ENCODE data around the gene PIGC.

Gene PIGC

GRCh38 chr1:172429331-172430127 is 14.3 kb downstream of the PIGC start:
- no peak for DNase-seq (ENCODE audit: low read depth)

- DNase-seq (ENCODE audit: low read depth): no peak
These were observed 16.7 kb downstream of the PIGC start for GRCh38 chr1:172427191-172427590.

GRCh38 chr1:172425339-172425738 is 18.5 kb downstream of the PIGC start:
- DNase-seq (ENCODE audit: low read depth): no peak

GRCh38 chr1:172423336-172423735 is 20.5 kb downstream of the PIGC start:
- DNase-seq (ENCODE audit: low read depth): no peak

GRCh38 chr1:172421974-172422604 is 21.8 kb downstream of the PIGC start:
- DNase-seq (ENCODE audit: low read depth): no peak

- DNase-seq (ENCODE audit: low read depth): no peak
These were observed 23.5 kb downstream of the PIGC start, which contains the start of gene C1orf105 for GRCh38 chr1:172420385-172420784. Gene C1orf105 (plus strand): TSS chr1:172420685. CDS start chr1:172420886, 201 bp downstream.

GRCh38 chr1:172417557-172417956 is 26.3 kb downstream of the PIGC start:
- DNase-seq (ENCODE audit: low read depth): no peak

- no peak for DNase-seq (ENCODE audit: low read depth)
These were observed 27.3 kb downstream of the PIGC start for GRCh38 chr1:172416496-172417035.

GRCh38 chr1:172414331-172414730 is 29.5 kb downstream of the PIGC start:
- DNase-seq (ENCODE audit: low read depth): no peak

GRCh38 chr1:172411791-172412338 is 32.0 kb downstream of the PIGC start:
- no peak for DNase-seq (ENCODE audit: low read depth)

- no peak for DNase-seq (ENCODE audit: low read depth)
These were observed 33.8 kb downstream of the PIGC start for GRCh38 chr1:172410027-172410426.

- DNase-seq (ENCODE audit: low read depth): no peak
These were observed 34.9 kb downstream of the PIGC start for GRCh38 chr1:172408958-172409357.

- no peak for DNase-seq (ENCODE audit: low read depth)
These were observed 36.9 kb downstream of the PIGC start for GRCh38 chr1:172406968-172407367.

GRCh38 chr1:172405912-172406311 is 38.0 kb downstream of the PIGC start:
- no peak for DNase-seq (ENCODE audit: low read depth)

GRCh38 chr1:172404121-172404520 is 39.7 kb downstream of the PIGC start:
- DNase-seq (ENCODE audit: low read depth): no peak

GRCh38 chr1:172402878-172403569 is 40.8 kb downstream of the PIGC start:
- DNase-seq (ENCODE audit: low read depth): no peak

- DNase-seq (ENCODE audit: low read depth): no peak
These were observed 42.0 kb downstream of the PIGC start for GRCh38 chr1:172401892-172402291.

- no peak for DNase-seq (ENCODE audit: low read depth)
These were observed 42.4 kb downstream of the PIGC start for GRCh38 chr1:172401477-172401876.

- DNase-seq (ENCODE audit: low read depth): no peak
These were observed 43.2 kb downstream of the PIGC start for GRCh38 chr1:172400722-172401105.

- no peak for DNase-seq (ENCODE audit: low read depth)
These were observed 43.8 kb downstream of the PIGC start for GRCh38 chr1:172399756-172400721.

All from activated gamma-delta T cell treated with anti-CD3 and anti-CD28 coated beads, Interleukin-2, amount 50 U/mL, for 16 hours (primary cell).